ENCODE measurements around the gene PIGB. TPM values are rescaled to one million over a fixed set of nuclear protein-coding genes. Genes with fewer than 3 reads are reported as not detected.
A peak's percentile ranks its signal among the peaks of the same experiment; 100 is the strongest.

The PIGB gene
- total RNA-seq, 1 donor from 2014 or later: 6.3 TPM

DNA sequence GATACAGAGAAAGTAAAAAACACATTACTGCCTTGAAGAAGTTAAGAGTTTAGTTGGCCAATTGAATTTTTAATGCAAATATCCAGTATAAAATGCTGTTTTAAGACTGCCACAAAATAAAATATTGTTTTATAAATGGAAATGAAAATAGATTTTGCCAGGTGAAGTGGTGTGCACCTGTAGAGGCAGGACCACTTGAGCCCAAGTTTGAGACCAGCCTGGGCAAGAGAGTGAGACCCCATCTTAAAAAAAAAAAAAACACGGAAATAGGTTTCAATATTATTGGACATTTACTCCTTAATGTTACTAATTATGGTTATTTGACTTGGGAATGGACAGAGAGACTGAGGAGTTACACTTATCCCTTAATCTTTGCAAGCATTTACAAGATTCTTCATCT, 1.9 kb downstream of the PIGB start:
- TF ChIP-seq, protein P1, sequence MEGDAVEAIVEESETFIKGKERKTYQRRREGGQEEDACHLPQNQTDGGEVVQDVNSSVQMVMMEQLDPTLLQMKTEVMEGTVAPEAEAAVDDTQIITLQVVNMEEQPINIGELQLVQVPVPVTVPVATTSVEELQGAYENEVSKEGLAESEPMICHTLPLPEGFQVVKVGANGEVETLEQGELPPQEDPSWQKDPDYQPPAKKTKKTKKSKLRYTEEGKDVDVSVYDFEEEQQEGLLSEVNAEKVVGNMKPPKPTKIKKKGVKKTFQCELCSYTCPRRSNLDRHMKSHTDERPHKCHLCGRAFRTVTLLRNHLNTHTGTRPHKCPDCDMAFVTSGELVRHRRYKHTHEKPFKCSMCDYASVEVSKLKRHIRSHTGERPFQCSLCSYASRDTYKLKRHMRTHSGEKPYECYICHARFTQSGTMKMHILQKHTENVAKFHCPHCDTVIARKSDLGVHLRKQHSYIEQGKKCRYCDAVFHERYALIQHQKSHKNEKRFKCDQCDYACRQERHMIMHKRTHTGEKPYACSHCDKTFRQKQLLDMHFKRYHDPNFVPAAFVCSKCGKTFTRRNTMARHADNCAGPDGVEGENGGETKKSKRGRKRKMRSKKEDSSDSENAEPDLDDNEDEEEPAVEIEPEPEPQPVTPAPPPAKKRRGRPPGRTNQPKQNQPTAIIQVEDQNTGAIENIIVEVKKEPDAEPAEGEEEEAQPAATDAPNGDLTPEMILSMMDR (IDR thresholded peaks at IDR 0.05; ENCODE audit: insufficient read depth, low read length, severe bottlenecking): no peak
- Histone ChIP-seq H3K4me3 (ENCODE audit: low read depth, low read length) (no peak overlapping the region), H3K27me3 (ENCODE audit: control insufficient read depth, insufficient read depth, low read length) (no peaks in the 10 kb centered on the region), H3K36me3 (ENCODE audit: control insufficient read depth, insufficient read depth, low read length) (no peaks in the 10 kb centered on the region)
- DNase-seq (ENCODE audit: low read depth) (no peak), FAIRE-seq (no peak)

DNA sequence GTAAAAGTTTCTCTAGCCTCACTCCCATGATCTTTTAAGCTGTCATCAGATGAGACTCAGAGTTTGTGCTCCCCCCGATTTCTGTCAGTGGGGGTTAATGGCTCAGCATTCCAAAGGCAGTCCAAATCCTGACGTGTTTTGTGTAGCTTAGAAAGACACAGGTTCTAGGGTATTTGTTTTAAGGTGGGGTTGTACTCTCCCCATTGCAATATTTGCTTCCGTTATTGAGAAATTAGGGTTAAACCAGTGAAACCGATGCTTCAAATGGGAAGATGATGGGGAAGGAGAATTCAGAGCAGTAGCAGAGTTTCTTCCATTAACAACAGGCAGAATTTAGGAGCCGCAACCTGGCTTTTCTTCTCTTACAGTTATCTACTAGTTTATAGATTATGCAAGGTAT, 3.4 kb downstream of the PIGB start:
- no peaks in the 10 kb centered on the region for H3K27me3 ChIP-seq (ENCODE audit: control insufficient read depth, insufficient read depth, low read length)
- DNase-seq (ENCODE audit: low read depth) (no peak), FAIRE-seq (no peak)
- TF ChIP-seq, protein P1 (IDR thresholded peaks at IDR 0.05; ENCODE audit: insufficient read depth, low read length, severe bottlenecking): no peak
- no peaks in the 10 kb centered on the region for H3K36me3 ChIP-seq (ENCODE audit: control insufficient read depth, insufficient read depth, low read length)
- H3K4me3 ChIP-seq (ENCODE audit: low read depth, low read length): no peak overlapping the region

DNA sequence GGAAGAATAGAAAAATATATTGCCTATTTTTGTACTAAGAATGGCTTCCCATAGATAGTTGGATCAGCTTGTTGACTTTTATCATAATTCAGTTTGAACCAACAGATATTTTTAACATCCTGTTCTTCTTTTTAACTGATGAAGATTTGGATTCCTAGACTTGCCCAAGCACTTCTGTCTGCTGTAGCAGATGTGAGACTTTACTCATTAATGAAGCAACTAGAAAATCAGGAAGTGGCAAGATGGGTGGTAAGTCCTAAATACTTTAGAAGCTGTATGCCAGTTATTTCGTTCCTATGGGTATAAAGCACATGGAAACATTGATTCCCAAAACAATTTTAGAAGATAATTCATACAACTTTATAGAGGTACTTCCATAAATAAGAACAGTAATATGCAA, 8.4 kb downstream of the PIGB start:
- TF ChIP-seq, protein P1 (IDR thresholded peaks at IDR 0.05; ENCODE audit: insufficient read depth, low read length, severe bottlenecking): no peak
- no peak for FAIRE-seq
- peaks cover 1% of the 10 kb centered on the region for H3K36me3 ChIP-seq (ENCODE audit: control insufficient read depth, insufficient read depth, low read length)
- no peak for DNase-seq (ENCODE audit: low read depth)
- no peak overlapping the region for H3K4me3 ChIP-seq (ENCODE audit: low read depth, low read length)
- no peaks in the 10 kb centered on the region for H3K27me3 ChIP-seq (ENCODE audit: control insufficient read depth, insufficient read depth, low read length)

DNA sequence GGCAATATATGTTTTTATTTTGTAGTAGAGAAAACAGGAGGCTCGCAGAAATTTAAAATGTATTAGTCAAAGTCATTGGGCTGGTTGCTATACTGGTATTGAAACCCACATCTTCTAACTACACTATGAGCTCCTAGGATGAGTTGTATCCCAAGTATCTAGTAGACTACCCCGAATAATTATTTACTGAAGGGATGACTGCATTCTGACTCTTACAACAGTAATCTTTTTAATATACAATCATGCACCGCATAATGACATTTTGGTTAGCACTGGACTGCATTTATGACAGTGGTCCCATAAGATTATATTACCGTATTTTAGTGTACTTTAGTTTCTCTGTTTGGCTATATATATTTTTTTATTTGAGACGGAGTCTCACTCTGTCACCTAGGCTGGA, 15.3 kb downstream of the PIGB start:
- H3K27me3 ChIP-seq (ENCODE audit: control insufficient read depth, insufficient read depth, low read length): no peaks in the 10 kb centered on the region

DNA sequence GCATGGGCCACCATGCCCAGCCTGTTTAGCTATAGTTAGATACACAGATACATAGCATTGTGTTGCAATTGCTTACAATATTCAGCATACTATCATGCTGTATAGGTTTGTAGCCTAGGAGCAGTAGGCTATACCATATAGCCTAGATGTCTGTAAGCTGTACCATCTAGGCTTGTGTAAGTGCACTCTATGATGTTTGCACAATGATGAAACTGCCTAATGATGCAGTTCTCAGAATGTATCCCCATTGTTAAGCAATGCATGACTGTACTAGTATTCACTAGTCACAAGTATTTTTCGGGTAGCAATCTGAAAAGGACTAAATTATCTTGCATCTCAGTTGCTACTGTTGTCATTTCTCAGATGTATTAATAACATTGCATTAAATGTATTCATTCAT, 16.0 kb downstream of the PIGB start:
- TF ChIP-seq, protein P1 (IDR thresholded peaks at IDR 0.05; ENCODE audit: insufficient read depth, low read length, severe bottlenecking): no peak
- peak; percentile 95 for DNase-seq (ENCODE audit: low read depth)
- Histone ChIP-seq H3K4me3 (ENCODE audit: low read depth, low read length) (no peak overlapping the region), H3K36me3 (ENCODE audit: control insufficient read depth, insufficient read depth, low read length) (peaks cover 1% of the 10 kb centered on the region), H3K27me3 (ENCODE audit: control insufficient read depth, insufficient read depth, low read length) (no peaks in the 10 kb centered on the region)
- FAIRE-seq: no peak

More for the DNA sequence above, 15.3 kb downstream of the PIGB start:
- no peak for FAIRE-seq
- Histone ChIP-seq H3K4me3 (ENCODE audit: low read depth, low read length) (no peak overlapping the region), H3K36me3 (ENCODE audit: control insufficient read depth, insufficient read depth, low read length) (peaks cover 1% of the 10 kb centered on the region)
- TF ChIP-seq, protein P1 (IDR thresholded peaks at IDR 0.05; ENCODE audit: insufficient read depth, low read length, severe bottlenecking): no peak
- DNase-seq (ENCODE audit: low read depth): peak; percentile 42

DNA sequence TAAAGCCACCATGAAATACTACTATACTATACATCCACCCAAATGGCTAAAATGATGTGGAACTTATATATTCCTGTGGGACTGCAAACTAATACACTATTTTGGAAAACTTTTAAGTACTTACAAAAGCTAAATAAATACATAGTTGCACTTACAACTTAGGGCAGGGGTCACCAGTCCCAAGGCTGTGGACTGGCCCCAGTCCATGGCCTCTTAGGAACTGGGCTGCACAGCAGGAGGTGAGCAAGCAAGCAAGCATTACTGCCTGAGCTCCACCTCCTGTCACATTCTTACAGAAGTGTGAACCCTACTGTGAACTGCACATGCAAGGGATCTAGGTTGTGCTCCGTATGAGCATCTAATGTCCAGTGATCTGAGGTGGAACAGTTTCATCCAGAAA, 18.1 kb downstream of the PIGB start:
- no peak overlapping the region for H3K4me3 ChIP-seq (ENCODE audit: low read depth, low read length)
- FAIRE-seq (peak; percentile 93), DNase-seq (ENCODE audit: low read depth) (no peak)
- H3K36me3 ChIP-seq (ENCODE audit: control insufficient read depth, insufficient read depth, low read length): peaks cover 1% of the 10 kb centered on the region
- TF ChIP-seq, protein P1 (IDR thresholded peaks at IDR 0.05; ENCODE audit: insufficient read depth, low read length, severe bottlenecking): no peak
- no peaks in the 10 kb centered on the region for H3K27me3 ChIP-seq (ENCODE audit: control insufficient read depth, insufficient read depth, low read length)
